ENCODE data around the gene ATXN7L2.

Gene ATXN7L2

GRCh38 chr1:109517337-109517736 is 33.6 kb downstream of the ATXN7L2 start (continued):
- TF ChIP-seq AEBP2 (tag by site-specific recombination; IDR thresholded peaks at IDR 0.05; ENCODE audit: borderline replicate concordance) = no peak

- ChIA-PET CTCF (interaction anchor here (0.6 to 36.3 kb wide), 5 partner anchors 11 to 31 kb away, joined by 3 to 1152 read pairs (median 32); partner anchors contain the start of genes CYB561D1 and GPR61), POLR2A (no interaction called here)
- H3K27ac ChIP-seq (ENCODE audit: extremely low read depth, low read depth, low read length) = no peak overlapping the region
- no peaks in the 10 kb centered on the region for H3K36me3 ChIP-seq (ENCODE audit: control insufficient read depth in 2 of 2, insufficient read depth in 1 of 2, low read length in 2 of 2)
- H3K9me3 ChIP-seq (ENCODE audit: control insufficient read depth, insufficient read depth, low read depth, low read length) = no peaks in the 10 kb centered on the region
- no peaks in the 10 kb centered on the region for H3K4me1 ChIP-seq (ENCODE audit: control insufficient read depth, insufficient read depth, low read length)
- TF ChIP-seq ZNF121 (tag by site-specific recombination; IDR thresholded peaks at IDR 0.05) (no peak), TRIM28 (IDR thresholded peaks at IDR 0.05; ENCODE audit: borderline replicate concordance, low read length) (no peak), ZBTB17 (tag by site-specific recombination; IDR thresholded peaks at IDR 0.05) (no peak), ZBTB48 (tag by site-specific recombination; IDR thresholded peaks at IDR 0.05) (0 out of 2 replicates have a peak, but pooled peaks have one; percentile 30)
- no peak overlapping the region for H3K4me3 ChIP-seq (ENCODE audit: low read depth, low read length)
Measured at GRCh38 chr1:109521002-109521951, 37.6 kb downstream of the ATXN7L2 start.

- no peaks in the 10 kb centered on the region for H3K9me3 ChIP-seq (ENCODE audit: control insufficient read depth, insufficient read depth, low read depth, low read length)
- no peak overlapping the region for H3K4me3 ChIP-seq (ENCODE audit: low read depth, low read length)
- H3K36me3 ChIP-seq (ENCODE audit: control insufficient read depth in 2 of 2, insufficient read depth in 1 of 2, low read length in 2 of 2) = no peaks in the 10 kb centered on the region
- TF ChIP-seq RBAK (tag by site-specific recombination; IDR thresholded peaks at IDR 0.05) = no peak
- CTCF ChIA-PET = interaction anchor here (0.6 to 3.7 kb wide), 3 partner anchors 11 to 31 kb away, joined by 3 to 32 read pairs (median 7); no protein-coding TSS in a partner anchor
- POLR2A ChIA-PET = no interaction called here
- H3K4me1 ChIP-seq (ENCODE audit: control insufficient read depth, insufficient read depth, low read length) = no peaks in the 10 kb centered on the region
- no peak overlapping the region for H3K27ac ChIP-seq (ENCODE audit: extremely low read depth, low read depth, low read length)
Measured at GRCh38 chr1:109522026-109522425, 38.3 kb downstream of the ATXN7L2 start.

- Histone ChIP-seq H3K9me3 (ENCODE audit: control insufficient read depth, insufficient read depth, low read depth, low read length) (no peaks in the 10 kb centered on the region), H3K4me3 (ENCODE audit: low read depth, low read length) (no peak overlapping the region), H3K27ac (ENCODE audit: extremely low read depth, low read depth, low read length) (no peak overlapping the region), H3K36me3 (ENCODE audit: control insufficient read depth in 2 of 2, insufficient read depth in 1 of 2, low read length in 2 of 2) (no peaks in the 10 kb centered on the region), H3K4me1 (ENCODE audit: control insufficient read depth, insufficient read depth, low read length) (no peaks in the 10 kb centered on the region)
- CTCF ChIA-PET = interaction anchor here (3.7 to 20.8 kb wide), 2 partner anchors 9 to 21 kb away, joined by 32 to 1152 read pairs; partner anchors contain the start of genes AMIGO1 and CYB561D1
- TF ChIP-seq ZFP41 (tag by site-specific recombination; IDR thresholded peaks at IDR 0.05; ENCODE audit: borderline replicate concordance) = no peak
- TF ChIP-seq ZNF558 (tag by site-specific recombination; IDR thresholded peaks at IDR 0.05) = no peak
- TF ChIP-seq ZNF692 (tag by site-specific recombination; IDR thresholded peaks at IDR 0.05) = no peak
- no peak for TF ChIP-seq ZNF16 (tag by site-specific recombination; IDR thresholded peaks at IDR 0.05; ENCODE audit: low read depth)
- no peak for TF ChIP-seq ZNF610 (tag by site-specific recombination; IDR thresholded peaks at IDR 0.05; ENCODE audit: borderline replicate concordance)
- TF ChIP-seq ZNF223 (tag by site-specific recombination; IDR thresholded peaks at IDR 0.05) = no peak
- no peak for TF ChIP-seq ZSCAN4 (tag by site-specific recombination; IDR thresholded peaks at IDR 0.05)
- no peak for TF ChIP-seq ZNF362 (tag by site-specific recombination; IDR thresholded peaks at IDR 0.05)
- TF ChIP-seq ZNF544 (tag by site-specific recombination; IDR thresholded peaks at IDR 0.05) = no peak
- TF ChIP-seq ZNF354C (tag by site-specific recombination; IDR thresholded peaks at IDR 0.05; ENCODE audit: borderline replicate concordance, low read depth) = no peak
- TF ChIP-seq ZNF529 (tag by site-specific recombination; IDR thresholded peaks at IDR 0.05; ENCODE audit: insufficient replicate concordance) = no peak
- TF ChIP-seq ZNF707 (tag by site-specific recombination; IDR thresholded peaks at IDR 0.05) = no peak
- POLR2A ChIA-PET = no interaction called here
Measured at GRCh38 chr1:109523706-109524105, 40.0 kb downstream of the ATXN7L2 start.
